NCI-H1694 (cell line): ENCODE data around the gene PRPF8.
"Not testable (repeated sequence)": the region's sequence is repeated elsewhere in the genome, so short reads cannot be mapped to it uniquely, and the experiment has no call there.

Experiments
- DNase-seq: peaks from one replicate; lab custom pipeline; 2025; lab: John Stamatoyannopoulos, UW

PRPF8 gene

DNA sequence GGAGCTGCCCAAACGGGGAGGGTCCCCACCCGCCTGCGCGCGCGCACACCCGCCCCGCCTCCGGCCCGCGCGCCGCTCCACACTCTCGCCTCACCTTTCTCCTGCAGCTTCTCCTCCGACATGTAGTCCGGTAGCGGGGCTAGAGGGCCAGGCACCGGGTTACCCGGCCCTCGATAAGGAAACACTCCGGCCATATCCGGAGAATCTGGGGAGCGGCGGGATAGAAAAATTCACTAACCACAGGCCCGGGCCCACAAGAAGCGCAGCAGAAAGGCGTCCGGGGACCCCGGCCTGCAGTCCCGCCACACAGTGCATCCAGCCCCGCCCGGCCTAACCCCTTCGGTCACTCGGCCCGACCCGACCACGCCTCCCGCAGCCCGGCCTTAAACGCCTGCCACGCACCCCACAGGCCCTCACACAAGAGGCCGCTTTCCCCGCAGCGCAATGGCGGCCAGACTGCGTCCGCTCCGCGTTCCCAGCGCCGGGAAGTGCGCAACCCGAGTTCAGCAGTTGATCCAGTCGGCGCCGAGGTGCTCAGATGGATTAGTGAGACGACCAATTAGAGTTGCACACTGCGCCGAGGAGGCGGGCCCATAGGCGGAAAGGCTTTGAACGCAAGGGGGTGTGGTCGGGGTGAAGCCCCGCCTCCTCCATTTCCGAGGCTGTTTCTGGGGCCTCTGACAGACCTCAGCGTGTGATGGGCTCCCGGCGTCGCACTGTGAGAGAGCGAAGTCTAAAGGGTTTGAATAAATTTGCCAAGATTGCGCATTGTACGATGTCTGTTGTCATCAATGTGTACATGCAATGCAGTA is at the start of gene PRPF8:
TSS of gene PRPF8 (minus strand) at position 490 of the 812 bp plus-strand sequence. CDS start at position 194, 296 bp downstream.
- DNase-seq = peak; percentile 99

DNA sequence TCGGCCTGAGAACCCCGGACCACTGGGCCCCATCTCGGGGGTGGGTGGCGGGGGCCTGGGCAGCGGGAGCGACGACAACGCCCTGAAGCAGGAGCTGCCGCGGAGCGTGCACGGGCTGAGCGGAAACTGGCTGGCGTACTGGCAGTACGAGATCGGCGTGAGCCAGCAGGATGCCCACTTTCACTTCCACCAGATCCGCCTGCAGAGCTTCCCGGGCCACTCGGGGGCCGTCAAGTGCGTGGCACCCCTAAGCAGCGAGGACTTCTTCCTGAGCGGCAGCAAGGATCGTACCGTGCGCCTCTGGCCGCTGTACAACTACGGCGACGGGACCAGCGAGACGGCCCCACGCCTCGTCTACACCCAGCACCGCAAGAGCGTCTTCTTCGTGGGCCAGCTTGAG is 49.1 kb upstream of the PRPF8 start:
- no peak for DNase-seq

DNA sequence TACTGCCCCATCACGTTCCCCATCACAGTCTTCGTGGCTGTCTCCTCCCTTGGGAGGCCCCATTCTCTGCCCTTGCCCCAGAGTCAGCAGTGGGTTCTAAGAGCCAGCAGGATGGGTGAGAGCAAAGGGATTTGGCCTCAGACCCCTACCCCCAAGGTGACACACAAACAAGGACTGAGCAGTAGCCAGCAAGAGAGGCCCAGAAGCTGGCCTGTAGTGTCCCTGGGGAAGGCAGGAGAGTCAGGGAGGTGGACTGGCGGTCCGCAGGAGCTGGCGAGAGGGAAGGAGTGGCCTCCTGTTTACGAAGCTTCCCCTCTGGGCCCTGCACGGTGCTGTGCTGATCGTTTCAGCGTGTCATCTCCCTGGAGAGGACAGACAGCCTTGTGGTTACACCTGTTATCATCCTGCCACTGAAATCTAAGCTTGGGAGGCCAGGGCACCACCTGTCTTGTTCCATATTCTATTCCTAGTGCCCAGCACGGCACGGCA is 48.2 kb upstream of the PRPF8 start:
- no peak for DNase-seq

DNA sequence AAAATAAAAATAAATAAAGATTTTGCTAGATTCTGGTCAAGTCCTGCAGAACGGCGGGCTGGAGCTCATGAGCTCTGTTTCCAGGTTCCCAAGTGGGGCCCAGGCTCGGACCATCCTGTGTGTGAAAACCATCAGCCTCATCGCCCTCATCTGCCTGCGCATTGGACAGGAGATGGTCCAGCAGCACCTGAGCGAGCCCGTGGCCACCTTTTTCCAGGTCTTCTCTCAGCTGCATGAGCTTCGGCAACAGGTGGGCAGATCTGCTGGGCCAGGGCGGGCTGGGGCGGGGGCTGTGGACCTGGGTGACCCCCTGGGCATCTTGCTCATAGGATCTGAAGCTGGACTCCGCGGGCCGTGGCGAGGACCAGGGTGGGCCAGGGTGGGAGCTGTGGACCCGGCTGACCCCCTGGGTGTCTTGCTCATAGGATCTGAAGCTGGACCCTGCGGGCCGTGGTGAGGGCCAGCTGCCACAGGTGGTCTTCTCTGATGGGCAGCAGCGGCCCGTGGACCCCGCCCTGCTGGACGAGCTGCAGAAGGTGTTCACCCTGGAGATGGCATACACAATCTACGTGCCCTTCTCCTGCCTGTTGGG is 47.7 kb upstream of the PRPF8 start:
- no peak for DNase-seq

DNA sequence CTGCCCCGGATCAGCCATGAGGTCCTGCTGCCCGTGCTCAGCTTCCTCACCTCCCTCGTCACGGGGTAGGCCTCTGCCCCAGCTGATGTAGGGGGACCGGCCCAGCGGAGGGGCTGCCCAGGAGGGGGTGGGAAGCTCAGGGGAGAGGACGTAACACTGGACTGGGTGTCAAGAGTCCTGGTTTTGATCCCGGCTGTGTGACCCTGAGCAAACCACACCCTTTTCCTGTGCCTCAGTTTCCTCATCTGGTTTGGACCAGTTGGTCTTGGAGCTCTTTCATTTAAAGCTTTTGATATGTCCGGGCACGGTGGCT is 46.5 kb upstream of the PRPF8 start:
- DNase-seq = no peak

DNA sequence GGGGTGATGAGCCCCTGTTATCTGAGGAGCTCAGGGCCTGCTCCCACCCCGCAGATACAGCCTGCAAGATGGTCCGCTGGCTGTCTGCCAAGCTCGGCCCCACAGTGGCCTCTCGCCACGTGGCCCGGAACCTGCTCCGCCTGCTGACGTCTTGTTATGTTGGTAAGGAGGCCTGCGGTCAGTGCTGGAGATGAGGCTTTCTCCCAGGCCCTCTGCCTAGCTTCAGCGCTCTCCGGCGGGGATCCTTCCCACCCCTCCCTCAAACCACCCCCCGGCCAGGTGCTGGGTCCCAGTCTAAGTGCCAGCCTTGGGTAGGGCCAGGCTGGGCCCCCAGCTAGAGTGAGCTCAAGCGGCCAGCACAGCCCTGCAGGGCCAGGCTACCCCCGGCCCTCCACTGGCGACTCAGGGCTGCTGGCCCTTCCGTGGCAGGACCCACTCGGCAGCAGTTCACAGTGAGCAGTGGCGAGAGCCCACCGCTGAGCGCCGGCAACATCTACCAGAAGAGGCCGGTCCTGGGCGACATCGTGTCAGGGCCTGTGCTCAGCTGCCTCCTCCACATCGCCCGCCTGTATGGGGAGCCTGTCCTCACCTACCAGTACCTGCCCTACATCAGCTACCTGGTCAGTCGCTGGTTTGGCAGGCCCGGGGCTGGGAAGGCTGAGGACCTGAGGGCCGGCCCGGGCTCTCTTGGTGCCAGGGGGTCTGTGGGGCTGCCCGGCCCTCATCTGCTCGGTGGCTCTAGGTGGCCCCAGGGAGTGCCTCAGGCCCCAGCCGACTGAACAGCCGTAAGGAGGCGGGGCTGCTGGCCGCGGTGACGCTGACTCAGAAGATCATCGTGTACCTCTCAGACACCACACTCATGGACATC is 45.9 kb upstream of the PRPF8 start:
- DNase-seq = no peak

DNA sequence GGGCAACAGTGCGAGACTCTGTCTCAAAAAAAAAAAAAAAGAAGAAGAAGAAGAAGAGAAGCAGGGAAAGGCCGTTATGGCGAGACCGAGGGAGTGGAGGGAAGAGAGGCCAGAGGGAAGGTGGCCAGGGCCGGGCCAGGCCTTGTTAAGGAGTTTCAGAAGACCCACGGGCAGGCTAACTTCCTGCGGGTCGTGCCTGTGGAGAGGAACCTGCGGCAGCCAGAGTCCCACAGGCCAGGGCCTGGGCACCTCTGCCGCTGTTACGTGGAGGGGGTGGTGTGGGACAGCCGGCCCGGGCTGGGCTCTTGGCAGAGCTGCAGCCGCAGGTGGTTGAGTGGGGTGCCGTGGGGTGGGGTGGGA is 45.3 kb upstream of the PRPF8 start:
- DNase-seq = no peak

DNA sequence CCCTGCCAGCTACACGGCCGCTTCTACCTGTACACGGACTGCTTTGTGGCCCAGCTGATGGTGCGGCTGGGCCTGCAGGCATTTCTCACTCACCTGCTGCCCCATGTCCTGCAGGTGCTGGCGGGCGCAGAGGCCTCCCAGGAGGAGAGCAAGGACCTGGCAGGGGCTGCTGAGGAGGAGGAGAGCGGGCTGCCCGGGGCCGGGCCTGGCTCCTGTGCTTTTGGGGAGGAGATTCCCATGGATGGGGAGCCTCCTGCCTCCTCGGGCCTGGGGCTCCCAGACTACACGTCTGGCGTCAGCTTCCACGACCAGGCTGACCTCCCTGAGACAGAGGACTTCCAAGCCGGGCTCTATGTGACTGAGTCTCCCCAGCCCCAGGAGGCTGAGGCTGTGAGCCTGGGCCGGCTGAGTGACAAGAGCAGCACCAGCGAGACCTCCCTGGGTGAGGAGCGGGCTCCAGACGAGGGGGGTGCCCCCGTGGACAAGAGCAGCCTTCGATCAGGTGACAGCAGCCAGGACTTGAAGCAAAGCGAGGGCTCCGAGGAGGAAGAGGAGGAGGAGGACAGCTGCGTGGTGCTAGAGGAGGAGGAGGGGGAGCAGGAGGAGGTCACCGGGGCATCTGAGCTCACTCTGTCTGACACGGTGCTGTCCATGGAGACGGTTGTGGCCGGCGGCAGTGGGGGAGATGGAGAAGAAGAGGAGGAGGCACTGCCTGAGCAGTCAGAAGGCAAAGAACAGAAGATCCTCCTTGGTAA is 43.4 kb upstream of the PRPF8 start:
- DNase-seq = no peak

DNA sequence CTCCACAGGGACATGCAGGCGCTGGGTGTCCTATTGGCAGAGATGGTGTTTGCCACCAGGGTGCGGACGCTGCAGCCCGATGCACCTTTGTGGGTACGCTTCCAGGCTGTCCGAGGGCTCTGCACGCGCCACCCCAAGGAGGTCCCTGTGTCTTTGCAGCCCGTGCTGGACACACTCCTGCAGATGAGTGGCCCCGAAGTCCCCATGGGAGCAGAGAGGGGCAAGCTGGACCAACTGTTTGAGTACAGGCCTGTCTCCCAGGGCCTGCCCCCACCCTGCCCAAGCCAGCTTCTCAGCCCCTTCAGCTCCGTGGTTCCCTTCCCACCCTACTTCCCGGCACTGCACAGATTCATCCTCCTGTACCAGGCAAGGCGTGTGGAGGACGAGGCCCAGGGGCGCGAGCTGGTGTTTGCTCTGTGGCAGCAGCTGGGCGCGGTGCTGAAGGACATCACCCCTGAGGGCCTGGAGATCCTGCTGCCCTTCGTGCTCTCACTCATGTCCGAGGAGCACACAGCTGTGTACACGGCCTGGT is 42.7 kb upstream of the PRPF8 start:
- no peak for DNase-seq

DNA sequence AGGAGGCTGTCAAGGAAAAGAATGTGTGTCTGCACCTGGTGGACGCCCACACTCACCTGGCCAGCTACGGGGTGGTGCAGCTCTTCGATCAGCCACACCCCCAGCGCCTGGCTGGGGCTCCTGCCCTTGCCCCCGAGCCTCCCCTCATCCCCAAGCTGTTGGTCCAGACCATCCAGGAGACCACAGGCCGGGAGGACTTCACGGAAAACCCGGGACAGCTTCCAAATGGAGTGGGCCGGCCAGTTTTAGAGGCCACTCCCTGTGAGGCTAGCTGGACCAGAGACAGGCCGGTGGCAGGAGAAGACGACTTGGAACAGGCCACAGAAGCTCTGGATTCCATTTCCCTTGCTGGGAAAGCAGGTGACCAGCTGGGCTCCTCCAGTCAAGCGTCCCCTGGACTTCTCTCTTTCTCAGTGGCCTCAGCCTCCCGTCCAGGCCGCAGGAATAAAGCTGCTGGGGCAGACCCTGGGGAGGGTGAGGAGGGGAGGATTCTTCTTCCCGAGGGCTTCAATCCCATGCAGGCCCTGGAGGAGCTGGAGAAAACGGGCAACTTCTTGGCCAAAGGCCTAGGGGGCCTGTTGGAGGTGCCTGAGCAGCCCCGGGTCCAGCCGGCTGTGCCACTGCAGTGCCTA is 42.1 kb upstream of the PRPF8 start:
- no peak for DNase-seq

DNA sequence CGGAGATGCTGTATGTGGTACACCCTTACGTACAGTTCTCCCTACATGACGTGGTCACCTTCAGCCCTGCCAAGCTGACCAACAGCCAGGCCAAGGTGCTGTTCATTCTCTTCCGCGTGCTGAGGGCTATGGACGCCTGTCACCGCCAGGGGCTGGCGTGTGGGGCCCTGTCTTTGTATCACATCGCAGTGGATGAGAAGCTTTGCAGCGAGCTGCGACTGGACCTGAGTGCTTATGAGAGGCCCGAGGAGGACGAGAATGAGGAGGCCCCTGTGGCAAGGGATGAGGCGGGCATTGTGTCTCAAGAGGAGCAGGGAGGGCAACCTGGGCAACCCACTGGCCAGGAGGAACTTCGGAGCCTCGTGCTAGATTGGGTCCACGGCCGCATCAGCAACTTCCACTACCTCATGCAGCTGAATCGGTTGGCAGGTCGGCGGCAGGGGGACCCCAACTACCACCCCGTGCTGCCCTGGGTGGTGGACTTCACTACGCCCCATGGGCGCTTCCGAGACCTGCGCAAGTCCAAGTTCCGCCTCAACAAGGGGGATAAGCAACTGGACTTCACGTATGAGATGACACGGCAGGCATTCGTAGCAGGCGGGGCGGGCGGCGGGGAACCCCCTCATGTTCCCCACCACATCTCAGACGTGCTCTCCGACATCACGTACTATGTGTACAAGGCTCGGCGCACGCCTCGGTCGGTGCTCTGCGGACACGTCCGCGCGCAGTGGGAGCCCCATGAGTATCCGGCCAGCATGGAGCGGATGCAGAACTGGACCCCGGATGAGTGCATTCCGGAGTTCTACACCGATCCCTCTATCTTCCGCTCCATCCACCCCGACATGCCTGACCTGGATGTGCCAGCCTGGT is 41.2 kb upstream of the PRPF8 start:
- DNase-seq = no peak

DNA sequence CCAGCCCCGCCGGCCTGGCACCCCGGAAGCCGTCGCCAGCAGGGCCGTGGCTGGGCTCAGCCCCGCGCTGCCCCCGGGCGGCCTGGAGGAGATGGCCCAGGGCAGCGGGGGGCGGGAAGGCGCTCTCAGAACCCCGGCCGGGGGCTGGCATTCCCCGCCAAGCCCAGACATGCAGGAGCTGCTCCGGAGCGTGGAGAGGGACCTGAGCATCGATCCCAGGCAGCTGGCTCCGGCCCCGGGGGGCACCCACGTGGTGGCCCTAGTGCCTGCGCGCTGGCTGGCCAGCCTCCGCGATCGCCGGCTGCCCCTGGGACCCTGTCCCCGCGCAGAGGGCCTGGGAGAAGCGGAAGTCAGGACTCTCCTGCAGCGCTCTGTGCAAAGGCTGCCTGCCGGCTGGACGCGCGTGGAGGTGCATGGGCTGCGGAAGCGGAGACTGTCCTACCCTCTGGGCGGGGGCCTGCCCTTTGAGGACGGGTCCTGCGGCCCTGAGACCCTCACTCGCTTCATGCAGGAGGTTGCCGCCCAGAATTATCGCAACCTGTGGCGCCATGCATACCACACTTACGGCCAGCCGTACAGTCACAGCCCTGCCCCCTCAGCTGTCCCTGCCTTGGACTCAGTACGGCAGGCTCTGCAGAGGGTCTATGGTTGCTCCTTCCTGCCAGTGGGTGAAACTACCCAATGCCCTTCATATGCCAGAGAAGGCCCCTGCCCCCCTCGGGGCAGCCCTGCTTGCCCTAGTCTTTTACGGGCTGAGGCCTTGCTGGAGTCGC is 40.4 kb upstream of the PRPF8 start:
- DNase-seq = no peak

DNA sequence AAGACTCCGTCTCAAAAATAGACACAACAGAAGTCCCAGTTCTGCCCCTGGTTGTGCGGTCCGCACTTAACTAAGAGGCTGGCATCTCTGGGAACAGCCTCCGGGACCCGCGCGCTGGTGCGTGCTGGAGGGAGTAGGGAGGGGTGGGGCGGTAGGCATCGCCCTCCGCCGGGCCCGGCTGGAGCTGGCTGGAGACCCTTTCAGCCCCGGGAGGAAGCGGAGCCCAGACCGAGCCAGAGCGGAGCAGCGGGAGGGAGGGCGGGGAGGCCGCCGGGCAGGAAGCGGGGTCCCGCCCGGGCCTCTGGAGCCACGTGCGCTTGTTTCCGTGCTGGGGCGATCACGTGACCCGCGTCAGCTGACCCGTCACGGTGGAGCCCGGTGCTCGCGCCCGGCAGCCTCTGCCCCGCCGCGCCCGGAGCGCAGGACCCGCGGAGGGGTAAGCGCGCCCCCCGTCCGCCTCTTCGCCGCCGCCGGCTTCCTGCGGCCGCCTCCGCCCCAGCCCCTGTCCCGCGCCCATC is 39.7 kb upstream of the PRPF8 start, which contains the start of gene WDR81:
TSS of gene WDR81 (plus strand) at position 354 of the 518 bp plus-strand sequence. CDS start 256 bp downstream, outside the sequence.
- peak; percentile 17 for DNase-seq

DNA sequence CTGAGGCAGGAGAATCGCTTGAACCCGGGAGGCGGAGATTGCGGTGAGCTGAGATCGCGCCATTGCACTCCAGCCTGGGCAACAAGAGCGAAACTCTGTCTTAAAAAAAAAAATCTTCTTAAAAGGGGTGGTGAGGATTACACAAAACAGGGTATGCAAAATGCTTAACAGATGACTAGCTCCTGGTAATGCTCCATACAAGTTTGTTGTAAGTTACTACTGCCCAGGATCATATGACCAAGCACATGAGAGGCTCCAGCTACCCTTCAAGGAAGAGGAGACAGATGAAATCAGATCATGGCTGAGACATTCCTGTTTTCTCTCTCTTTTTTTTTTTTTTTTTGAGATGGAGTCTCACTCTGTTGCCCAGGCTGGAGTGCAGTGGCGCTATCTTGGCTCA is 37.4 kb upstream of the PRPF8 start:
- not testable (repeated sequence) for DNase-seq

DNA sequence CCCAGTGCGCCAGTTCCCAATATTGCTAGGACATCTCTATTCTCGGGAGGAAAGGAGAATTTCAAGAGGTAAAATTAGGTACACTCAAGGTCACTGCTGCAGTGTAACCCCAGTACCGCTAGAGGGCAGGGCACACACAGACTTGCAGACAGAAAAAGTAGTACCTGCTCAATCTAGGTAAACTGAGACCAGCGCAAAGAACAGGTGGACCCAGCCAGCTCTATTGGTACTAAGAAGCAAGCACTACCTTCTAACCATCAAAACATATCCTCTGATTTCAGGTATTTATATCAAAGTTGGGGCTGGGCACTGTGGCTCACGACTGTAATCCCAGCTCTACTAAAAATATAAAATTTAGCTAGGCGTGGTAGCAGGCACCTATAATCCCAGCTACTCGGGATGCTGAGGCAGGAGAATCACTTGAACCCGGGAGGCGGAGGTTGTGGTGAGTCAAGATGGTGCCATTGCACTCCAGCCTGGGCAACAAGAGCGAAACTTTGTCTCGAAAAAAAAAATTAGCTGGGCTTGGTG is 36.3 kb upstream of the PRPF8 start:
- DNase-seq = peak; percentile 55

DNA sequence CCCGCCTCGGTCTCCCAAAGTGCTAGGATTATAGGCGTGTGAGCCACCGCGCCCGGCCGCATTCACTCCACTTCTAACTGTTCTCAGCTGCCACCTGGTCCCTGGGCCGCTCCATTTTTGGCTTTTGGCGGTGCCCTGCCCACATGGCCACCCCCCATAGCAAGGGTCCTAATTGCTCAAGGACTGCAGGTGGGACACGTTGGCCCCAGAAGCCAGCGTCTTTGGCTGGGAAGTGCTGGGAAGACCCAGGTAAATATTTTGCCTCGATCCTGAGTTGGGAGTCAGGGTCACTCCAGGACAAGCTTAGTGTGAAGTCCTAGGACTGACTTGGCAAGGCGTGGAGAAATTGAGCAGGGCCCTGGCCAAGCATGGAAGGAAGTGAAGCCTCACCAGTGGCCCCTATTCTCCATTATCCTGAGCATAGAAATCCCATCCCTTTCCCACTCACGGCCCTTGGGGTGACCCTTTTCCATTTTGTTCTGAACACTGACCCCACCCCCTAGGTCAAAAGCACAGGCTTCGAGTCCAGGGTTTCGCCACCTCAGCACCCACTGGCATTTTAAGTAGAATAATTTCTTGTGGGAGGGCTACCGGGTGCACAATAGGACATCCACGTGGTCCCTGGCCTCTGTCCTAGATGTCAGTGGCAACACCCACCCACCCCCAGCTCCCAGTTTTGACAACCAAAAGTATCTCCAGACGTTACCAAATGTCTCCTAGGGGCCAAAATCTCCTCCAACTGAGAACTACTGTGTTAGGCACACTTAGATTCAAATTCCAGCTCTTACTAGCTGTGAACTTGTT is 33.9 kb upstream of the PRPF8 start:
- no peak for DNase-seq

DNA sequence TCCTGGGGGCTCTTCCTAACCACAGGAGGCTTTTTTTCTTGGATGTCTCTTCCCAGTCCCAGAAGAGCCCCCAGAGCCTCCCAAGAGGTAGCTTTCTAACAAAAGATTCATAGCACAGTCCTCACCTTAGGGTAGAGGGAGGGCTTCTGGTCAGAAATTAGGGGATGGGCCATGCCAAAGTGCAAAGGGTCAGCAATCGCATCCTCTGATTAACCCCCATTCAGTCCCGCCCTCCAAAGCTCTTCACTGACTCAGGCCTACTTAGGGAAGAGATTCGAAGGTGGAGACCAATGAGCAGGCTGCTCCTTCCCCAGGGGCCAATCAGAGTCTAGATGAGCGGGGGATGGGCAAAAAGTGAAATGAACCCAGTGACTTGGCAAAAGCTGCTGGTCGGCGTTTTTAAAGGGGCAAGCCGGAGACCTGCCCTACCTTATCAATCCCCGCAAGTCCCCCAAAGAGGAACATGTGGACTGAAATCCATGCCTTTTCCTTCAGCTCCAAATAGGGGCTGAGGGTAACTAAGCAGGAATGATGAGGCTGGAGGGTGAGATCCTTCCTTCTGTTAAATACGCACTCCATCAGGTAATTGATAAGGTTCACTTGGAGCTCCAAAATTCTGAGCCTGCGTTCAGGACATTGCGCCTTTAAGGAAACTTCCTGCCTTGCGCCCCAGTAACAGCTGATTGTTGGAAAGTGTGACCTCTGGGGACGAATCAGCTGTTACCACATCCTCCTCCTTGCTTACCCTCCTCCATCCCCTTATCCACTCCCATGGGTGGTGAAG is 32.4 kb upstream of the PRPF8 start:
- DNase-seq = peak; percentile 92
